Activated naive CD4-positive, alpha-beta T cell treated with anti-CD3 and anti-CD28 coated beads for 36 hours (primary cell): ENCODE data around the gene TMEM239. TPM values are rescaled to one million over a fixed set of nuclear protein-coding genes. Genes with fewer than 3 reads are reported as not detected.

Experiments used
- CTCF ChIA-PET: fragments of 350-600 bp; sonication (Branson Sonifier 250); formaldehyde crosslinking; loops from one replicate; lab custom pipeline; 2021; ENCODE audit warnings: antibody characterized with exemption; lab: Charles Lee
- DNase-seq: peaks from one replicate; pipeline ENCODE4 v3.0.0-alpha.2; 2020
- H3K27ac Mint-ChIP-seq: one replicate; pipeline ENCODE4 v1.8.0; 2021; ENCODE audit warnings: mild to moderate bottlenecking, mixed read lengths
- H3K27me3 Mint-ChIP-seq: one replicate; pipeline ENCODE4 v1.8.0; 2021; ENCODE audit warnings: low read depth, mixed read lengths
- H3K36me3 Mint-ChIP-seq: one replicate; pipeline ENCODE4 v1.8.0; 2021; ENCODE audit warnings: low read depth, mixed read lengths
- H3K4me1 Mint-ChIP-seq: one replicate; pipeline ENCODE4 v1.8.0; 2021; ENCODE audit warnings: low read depth, mixed read lengths
- H3K4me3 Mint-ChIP-seq: one replicate; pipeline ENCODE4 v1.8.0; 2021; ENCODE audit warnings: mild to moderate bottlenecking, moderate library complexity, mixed read lengths
- H3K9me3 Mint-ChIP-seq: one replicate; pipeline ENCODE4 v1.8.0; 2021; ENCODE audit warnings: mixed read lengths
- intact Hi-C: fragments of 100-400 bp; cut with micrococcal nuclease; formaldehyde crosslinking; loops from one replicate; pipeline ENCODE4 v1.15.1; 2023
- total RNA-seq, 2 experiments: library from RNA; stranded (reverse); gene quantifications; one replicate each; pipeline ENCODE4 v1.2.3, GENCODE V29; 2021

The TMEM239 gene
- total RNA-seq, 2 experiments from 2014 or later: not detected

DNA sequence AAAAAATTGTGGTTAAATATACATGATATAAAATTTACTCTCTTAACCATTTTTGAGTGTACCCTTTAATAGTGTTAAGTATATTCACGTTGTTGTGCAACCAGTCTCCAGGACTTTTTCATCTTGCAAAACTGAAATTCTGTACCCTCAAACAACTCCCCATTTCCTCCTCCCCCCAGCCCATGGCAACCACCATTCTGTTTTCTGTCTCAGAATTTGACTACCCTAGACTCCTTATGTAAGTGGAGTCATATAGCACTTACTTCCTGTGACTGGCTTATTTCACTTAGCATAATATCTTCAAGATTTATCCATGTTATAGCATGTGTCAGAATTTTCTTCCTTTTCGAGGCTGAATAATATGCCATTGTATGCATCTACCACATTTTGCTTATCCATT is 29.4 kb downstream of the TMEM239 start:
- intact Hi-C loops: no loop called here
- CTCF ChIA-PET: no interaction called here
- H3K4me3 Mint-ChIP-seq: no peak overlapping the region
- no peak for DNase-seq
- H3K27me3 Mint-ChIP-seq: no peaks in the 10 kb centered on the region
- H3K36me3 Mint-ChIP-seq: peaks cover 2% of the 10 kb centered on the region
- peak overlapping the region; percentile 54 for H3K27ac Mint-ChIP-seq
- H3K9me3 Mint-ChIP-seq: no peaks in the 10 kb centered on the region
- peaks cover 37% of the 10 kb centered on the region for H3K4me1 Mint-ChIP-seq

GRCh38 chr20:2846698-2847097 is 30.5 kb downstream of the TMEM239 start:
- intact Hi-C loops: no loop called here
- H3K4me3 Mint-ChIP-seq: no peak overlapping the region

GRCh38 chr20:2847802-2848201 is 31.6 kb downstream of the TMEM239 start:
- Mint-ChIP-seq H3K4me1 (peaks cover 42% of the 10 kb centered on the region), H3K27ac (no peak overlapping the region), H3K36me3 (peaks cover 3% of the 10 kb centered on the region), H3K4me3 (no peak overlapping the region), H3K9me3 (no peaks in the 10 kb centered on the region), H3K27me3 (no peaks in the 10 kb centered on the region)
- intact Hi-C loops: no loop called here
- CTCF ChIA-PET: no interaction called here
- DNase-seq: no peak

More at GRCh38 chr20:2846698-2847097, 30.5 kb downstream of the TMEM239 start:
- no peak overlapping the region for H3K27ac Mint-ChIP-seq
- H3K9me3 Mint-ChIP-seq: no peaks in the 10 kb centered on the region
- H3K27me3 Mint-ChIP-seq: no peaks in the 10 kb centered on the region
- no peak for DNase-seq
- CTCF ChIA-PET: no interaction called here
- H3K36me3 Mint-ChIP-seq: peaks cover 2% of the 10 kb centered on the region
- peaks cover 36% of the 10 kb centered on the region for H3K4me1 Mint-ChIP-seq

GRCh38 chr20:2849529-2849928 is 33.4 kb downstream of the TMEM239 start:
- Mint-ChIP-seq H3K4me1 (peaks cover 27% of the 10 kb centered on the region), H3K27ac (peak overlapping the region; percentile 18), H3K9me3 (no peaks in the 10 kb centered on the region), H3K4me3 (no peak overlapping the region), H3K27me3 (no peaks in the 10 kb centered on the region), H3K36me3 (peaks cover 3% of the 10 kb centered on the region)
- intact Hi-C loops: no loop called here
- CTCF ChIA-PET: interaction anchor here (0.5 to 1.0 kb wide), 2 partner anchors 97 to 109 kb away, joined by 4 to 5 read pairs; no protein-coding TSS in a partner anchor
- DNase-seq: no peak

- CTCF ChIA-PET: interaction anchor here (0.6 to 1.6 kb wide), 7 partner anchors 10 to 163 kb away, joined by 3 to 4 read pairs (median 4); no protein-coding TSS in a partner anchor
- Mint-ChIP-seq H3K27ac (no peak overlapping the region), H3K36me3 (peaks cover 3% of the 10 kb centered on the region), H3K4me3 (no peak overlapping the region), H3K27me3 (no peaks in the 10 kb centered on the region), H3K9me3 (no peaks in the 10 kb centered on the region), H3K4me1 (peaks cover 18% of the 10 kb centered on the region)
- intact Hi-C loops: no loop called here
- DNase-seq: no peak
These were observed 34.9 kb downstream of the TMEM239 start for GRCh38 chr20:2851086-2851485.

DNA sequence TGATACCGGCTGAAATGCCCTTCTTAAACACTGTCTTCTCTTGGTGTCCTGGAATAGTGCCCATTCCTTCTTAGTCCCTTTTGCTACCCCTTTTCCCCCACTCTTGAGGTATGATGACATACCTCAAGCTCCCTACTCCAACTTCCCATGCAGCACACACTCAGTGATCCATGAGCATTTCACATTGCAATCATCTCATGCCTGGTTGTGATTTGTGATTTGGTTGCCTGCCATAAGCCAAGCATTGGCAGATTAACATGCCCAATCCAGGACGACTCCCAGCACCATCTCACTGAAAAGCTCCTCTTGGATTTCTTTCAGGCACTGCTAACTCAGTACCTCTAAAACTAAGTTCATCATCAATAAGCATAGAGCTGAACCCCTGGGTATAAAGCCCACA is 42.4 kb downstream of the TMEM239 start:
- Mint-ChIP-seq H3K4me1 (peaks cover 2% of the 10 kb centered on the region), H3K27me3 (no peaks in the 10 kb centered on the region), H3K36me3 (peaks cover 10% of the 10 kb centered on the region), H3K27ac (no peak overlapping the region), H3K9me3 (no peaks in the 10 kb centered on the region), H3K4me3 (no peak overlapping the region)
- intact Hi-C loops: no loop called here
- CTCF ChIA-PET: no interaction called here
- no peak for DNase-seq

DNA sequence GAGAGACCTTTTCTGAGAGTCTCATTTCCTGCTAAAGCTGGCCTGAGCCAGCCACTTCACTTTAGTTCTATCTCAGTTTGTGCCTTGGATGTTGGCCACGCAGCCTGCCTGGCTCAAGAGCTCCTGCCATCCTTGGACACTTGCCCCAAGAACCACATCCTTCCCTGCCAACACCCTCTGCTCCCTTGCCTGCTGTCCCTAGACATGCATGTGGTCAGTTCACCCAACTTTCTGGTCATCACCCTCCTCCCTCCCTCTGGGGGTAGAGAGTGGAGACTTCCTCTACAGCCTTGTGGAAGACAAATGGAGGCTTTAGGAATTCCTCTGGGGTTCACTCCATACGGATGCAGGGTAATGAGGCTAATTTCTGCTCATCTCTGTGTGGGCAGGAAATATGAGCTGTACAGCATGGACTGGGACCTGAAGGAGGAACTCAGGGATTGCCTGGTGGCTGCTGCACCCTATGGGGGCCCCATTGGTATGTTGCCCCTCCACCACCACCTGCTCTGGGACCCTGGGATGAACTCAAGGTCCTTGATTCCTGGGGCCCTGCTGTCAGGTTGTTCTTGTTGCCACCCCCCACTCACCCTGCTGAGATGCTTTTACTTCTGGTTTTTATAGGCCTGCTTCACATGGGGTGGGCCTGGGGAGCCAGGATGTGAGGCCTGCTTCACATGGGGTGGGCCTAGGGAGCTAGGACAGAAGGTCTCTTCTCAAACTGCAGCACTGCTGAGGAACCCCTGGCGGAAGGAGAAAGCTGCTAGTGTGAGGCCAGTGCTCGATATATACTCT is 43.4 kb downstream of the TMEM239 start:
- CTCF ChIA-PET: no interaction called here

GRCh38 chr20:2864626-2865025 is 48.5 kb downstream of the TMEM239 start:
- DNase-seq: no peak
- intact Hi-C loops: no loop called here
- peaks cover 24% of the 10 kb centered on the region for H3K4me1 Mint-ChIP-seq
- peaks cover 22% of the 10 kb centered on the region for H3K36me3 Mint-ChIP-seq
- H3K4me3 Mint-ChIP-seq: no peak overlapping the region
- H3K9me3 Mint-ChIP-seq: no peaks in the 10 kb centered on the region
- no peak overlapping the region for H3K27ac Mint-ChIP-seq
- H3K27me3 Mint-ChIP-seq: no peaks in the 10 kb centered on the region
- CTCF ChIA-PET: interaction anchor here (0.9 kb wide), 1 partner anchor 33 kb away, joined by 4 read pairs; no protein-coding TSS in a partner anchor

More for the DNA sequence above, 43.4 kb downstream of the TMEM239 start:
- peaks cover 12% of the 10 kb centered on the region for H3K36me3 Mint-ChIP-seq
- H3K4me3 Mint-ChIP-seq: no peak overlapping the region
- DNase-seq: no peak
- H3K9me3 Mint-ChIP-seq: no peaks in the 10 kb centered on the region
- H3K27ac Mint-ChIP-seq: no peak overlapping the region
- no peaks in the 10 kb centered on the region for H3K27me3 Mint-ChIP-seq
- H3K4me1 Mint-ChIP-seq: peaks cover 2% of the 10 kb centered on the region
- intact Hi-C loops: no loop called here

DNA sequence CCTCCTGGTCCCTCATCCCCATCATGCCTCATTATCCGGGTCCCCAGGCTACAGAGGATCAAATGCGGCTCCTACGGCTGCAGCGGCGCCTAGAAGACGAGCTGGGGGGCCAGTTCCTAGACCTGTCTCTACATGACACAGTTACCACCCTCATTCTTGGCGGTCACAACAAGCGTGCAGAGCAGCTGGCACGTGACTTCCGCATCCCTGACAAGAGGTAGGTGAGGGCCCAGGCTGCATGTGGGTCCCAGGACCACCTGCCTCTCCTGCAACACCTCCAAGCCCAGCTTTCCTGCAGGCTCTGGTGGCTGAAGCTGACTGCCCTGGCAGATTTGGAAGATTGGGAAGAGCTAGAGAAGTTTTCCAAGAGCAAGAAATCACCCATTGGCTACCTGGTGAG is 48.9 kb downstream of the TMEM239 start:
- peak overlapping the region; percentile 19 for H3K27ac Mint-ChIP-seq

DNA sequence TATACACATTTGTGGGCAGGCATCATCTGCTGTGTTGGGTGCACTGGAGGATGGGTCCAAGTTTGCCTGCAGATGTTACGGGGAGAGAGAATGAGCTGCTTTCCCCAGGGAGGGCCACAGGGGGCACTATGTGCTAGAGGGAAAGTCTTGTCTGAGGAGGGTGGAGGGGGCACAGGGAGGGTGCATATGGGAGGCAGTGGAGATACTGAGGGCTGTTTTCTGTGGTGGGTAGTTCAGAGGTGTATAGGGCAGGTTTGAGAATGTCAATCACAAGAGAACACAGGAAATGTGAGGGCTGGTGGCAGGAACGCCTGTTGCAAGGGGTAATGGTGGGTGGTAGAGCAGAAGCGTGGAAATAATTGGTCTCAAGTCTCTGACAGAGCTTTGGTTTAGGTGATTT is 49.5 kb downstream of the TMEM239 start:
- Mint-ChIP-seq H3K27ac (peak overlapping the region; percentile 19), H3K4me3 (no peak overlapping the region), H3K27me3 (no peaks in the 10 kb centered on the region), H3K36me3 (peaks cover 22% of the 10 kb centered on the region), H3K9me3 (no peaks in the 10 kb centered on the region), H3K4me1 (peaks cover 29% of the 10 kb centered on the region)
- intact Hi-C loops: no loop called here
- DNase-seq: no peak
- CTCF ChIA-PET: no interaction called here

More for the DNA sequence above, 48.9 kb downstream of the TMEM239 start:
- Mint-ChIP-seq H3K36me3 (peaks cover 22% of the 10 kb centered on the region), H3K9me3 (no peaks in the 10 kb centered on the region), H3K4me1 (peaks cover 24% of the 10 kb centered on the region), H3K27me3 (no peaks in the 10 kb centered on the region), H3K4me3 (no peak overlapping the region)
- CTCF ChIA-PET: no interaction called here
- no peak for DNase-seq
- intact Hi-C loops: no loop called here

DNA sequence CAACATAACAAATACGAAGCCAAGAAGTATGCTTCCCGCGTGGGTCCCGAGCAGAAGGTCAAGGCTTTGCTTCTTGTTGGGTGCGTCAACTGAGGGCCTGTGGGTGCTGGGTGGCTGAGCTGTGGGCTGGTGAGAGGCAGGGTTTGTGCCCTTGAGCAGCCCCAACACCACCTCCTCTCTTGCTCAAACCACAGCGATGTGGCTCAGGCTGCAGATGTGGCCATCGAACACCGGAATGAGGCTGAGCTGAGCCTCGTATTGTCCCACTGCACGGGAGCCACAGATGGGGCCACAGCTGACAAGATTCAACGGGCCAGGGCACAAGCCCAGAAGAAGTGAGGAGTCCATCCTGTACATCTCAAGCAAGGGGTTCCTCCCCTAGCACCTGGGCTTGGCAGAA is 50.1 kb downstream of the TMEM239 start:
- Mint-ChIP-seq H3K27ac (no peak overlapping the region), H3K9me3 (no peaks in the 10 kb centered on the region), H3K27me3 (no peaks in the 10 kb centered on the region), H3K36me3 (peaks cover 18% of the 10 kb centered on the region), H3K4me1 (peaks cover 34% of the 10 kb centered on the region), H3K4me3 (no peak overlapping the region)
- intact Hi-C loops: no loop called here
- no peak for DNase-seq
- CTCF ChIA-PET: interaction anchor here (0.5 to 0.7 kb wide), 3 partner anchors 94 to 209 kb away, joined by 4 read pairs; no protein-coding TSS in a partner anchor

DNA sequence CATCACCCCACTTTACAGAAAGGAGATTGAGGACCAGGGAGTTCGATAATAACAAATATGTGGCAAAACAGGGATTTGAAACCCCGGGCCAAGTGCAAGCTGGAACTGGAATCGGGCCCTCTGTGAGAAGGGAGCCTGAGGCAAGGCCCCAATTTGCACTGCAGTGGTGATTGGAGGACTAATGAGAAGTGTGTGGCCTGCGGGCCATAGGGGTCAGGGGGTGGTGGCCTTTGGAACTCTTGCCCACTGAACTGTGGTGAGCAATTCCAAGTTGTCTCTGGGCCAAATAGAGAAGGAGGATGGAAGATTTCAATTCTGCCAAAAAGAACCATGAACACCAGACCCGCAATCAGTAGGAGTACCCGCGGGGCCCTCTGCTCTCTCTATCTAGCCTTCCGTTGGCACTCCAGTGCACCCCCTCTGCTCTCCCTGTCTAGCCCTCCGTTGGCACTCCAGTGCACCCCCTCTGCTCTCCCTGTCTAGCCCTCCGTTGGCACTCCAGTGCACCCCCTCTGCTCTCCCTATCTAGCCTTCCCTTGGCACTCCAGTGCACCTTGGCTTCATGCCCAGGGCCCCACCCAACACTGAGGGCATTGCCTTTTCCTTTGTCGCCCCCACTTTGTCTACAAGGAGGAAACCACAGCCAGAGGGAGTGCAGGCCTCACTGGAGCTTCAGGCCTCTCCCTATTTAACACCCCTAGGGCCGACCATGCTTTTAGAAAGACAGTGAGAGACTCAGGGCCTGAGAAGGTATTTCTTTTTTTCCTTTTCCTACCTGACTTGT is 51.1 kb downstream of the TMEM239 start:
- no peaks in the 10 kb centered on the region for H3K27me3 Mint-ChIP-seq
- no peak for DNase-seq
- intact Hi-C loops: no loop called here
- CTCF ChIA-PET: interaction anchor here (1.2 kb wide), 1 partner anchor 134 kb away, joined by 3 read pairs; no protein-coding TSS in a partner anchor
- no peak overlapping the region for H3K27ac Mint-ChIP-seq
- no peak overlapping the region for H3K4me3 Mint-ChIP-seq
- no peaks in the 10 kb centered on the region for H3K9me3 Mint-ChIP-seq
- peaks cover 40% of the 10 kb centered on the region for H3K4me1 Mint-ChIP-seq
- peaks cover 13% of the 10 kb centered on the region for H3K36me3 Mint-ChIP-seq
